Glutamatergic neuron (in vitro differentiated cells): ENCODE data around the gene PSMA5. TPM values are rescaled to one million over a fixed set of nuclear protein-coding genes. Genes with fewer than 3 reads are reported as not detected.

Experiments
- DNase-seq: peaks from one replicate; pipeline ENCODE4 v3.0.0; 2022
- H3K27ac Mint-ChIP-seq: one replicate; pipeline ENCODE4 v1.8.0; 2020; ENCODE audit warnings: mild to moderate bottlenecking, mixed read lengths, inconsistent platforms; ENCODE audit not compliant: unreplicated experiment
- H3K27me3 Mint-ChIP-seq: one replicate; pipeline ENCODE4 v1.8.0; 2020; ENCODE audit warnings: mild to moderate bottlenecking, moderate library complexity, mixed read lengths, inconsistent platforms; ENCODE audit not compliant: unreplicated experiment
- H3K36me3 Mint-ChIP-seq: one replicate; pipeline ENCODE4 v1.8.0; 2020; ENCODE audit warnings: mild to moderate bottlenecking, mixed read lengths, inconsistent platforms; ENCODE audit not compliant: unreplicated experiment
- H3K4me1 Mint-ChIP-seq: one replicate; pipeline ENCODE4 v1.8.0; 2020; ENCODE audit warnings: mild to moderate bottlenecking, low read depth, mixed read lengths, inconsistent platforms; ENCODE audit not compliant: unreplicated experiment
- H3K4me3 Mint-ChIP-seq: one replicate; pipeline ENCODE4 v1.8.0; 2020; ENCODE audit warnings: mild to moderate bottlenecking, mixed read lengths, inconsistent platforms; ENCODE audit not compliant: unreplicated experiment
- H3K9me3 Mint-ChIP-seq: one replicate; pipeline ENCODE4 v1.8.0; 2020; ENCODE audit warnings: mild to moderate bottlenecking, moderate library complexity, mixed read lengths, inconsistent platforms; ENCODE audit not compliant: unreplicated experiment
- CTCF ChIP-seq: fragments of 200-600 bp; sonication (generic); IDR thresholded peaks from one replicate; pipeline ENCODE4 v1.5.0; 2021; ENCODE audit not compliant: partially characterized antibody, unreplicated experiment
- total RNA-seq: library from RNA; stranded (reverse); fragmentation: NEBNext Ultra II Directional; extraction: Animal tissue kit (Norgen Biotek cat#: 25700); gene quantifications from one replicate; pipeline ENCODE4 v1.2.1, GENCODE V29; 2021; ENCODE audit not compliant: unreplicated experiment

Gene PSMA5
- total RNA-seq, 1 donor from 2014 or later = 54.0 TPM

GRCh38 chr1:109398343-109399225, 27.7 kb downstream of the PSMA5 start:
- no peak for TF ChIP-seq CTCF
- Mint-ChIP-seq H3K27me3 (no peaks in the 10 kb centered on the region), H3K4me1 (peaks cover 14% of the 10 kb centered on the region), H3K27ac (peak overlapping the region; percentile 85), H3K36me3 (no peaks in the 10 kb centered on the region), H3K9me3 (peaks cover 5% of the 10 kb centered on the region), H3K4me3 (peak overlapping the region; percentile 90)
- no peak for DNase-seq

DNA sequence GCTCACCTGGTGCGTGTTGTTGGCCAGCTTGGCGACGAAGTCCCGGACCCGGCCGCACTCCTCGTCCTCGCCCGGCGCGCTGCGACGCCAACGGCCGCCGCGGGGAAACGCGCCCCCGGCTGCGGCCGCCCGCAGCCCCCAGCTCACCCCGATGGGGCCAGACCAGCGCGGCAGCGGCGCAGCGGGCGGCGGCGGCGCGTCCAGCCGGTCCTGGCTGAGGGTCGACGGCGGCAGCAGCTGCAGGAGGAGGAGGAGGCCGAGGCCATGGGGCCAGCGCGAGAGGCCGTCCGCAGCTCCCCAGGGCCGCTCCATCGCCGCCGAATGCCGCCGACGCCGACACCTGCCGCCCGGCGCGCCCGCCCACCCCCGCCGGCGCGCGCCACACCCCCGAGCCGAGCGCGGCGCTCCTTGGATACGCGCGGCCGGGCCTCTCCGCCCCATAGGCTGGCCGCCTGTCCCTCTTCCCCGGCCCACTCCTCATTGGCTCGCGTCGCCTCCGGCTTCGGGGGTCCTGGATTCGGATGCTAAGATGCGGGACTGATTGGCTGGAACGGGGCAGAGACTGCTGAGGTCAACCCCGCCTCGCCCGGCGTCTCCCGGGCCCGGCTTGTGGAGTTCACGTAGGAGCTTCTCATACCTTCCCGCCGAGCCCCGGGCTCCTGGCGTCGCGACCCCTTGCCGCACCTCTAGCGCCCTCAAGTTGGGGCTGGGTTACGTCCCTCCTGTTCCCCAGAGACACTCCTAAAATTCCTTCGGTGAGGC, 28.5 kb downstream of the PSMA5 start, which contains the start of gene SORT1:
SORT1 (minus strand) TSS at position 338 of the 762 bp plus-strand sequence; CDS start at position 312, 26 bp downstream.
- H3K27me3 Mint-ChIP-seq = no peaks in the 10 kb centered on the region
- DNase-seq = peak; percentile 96
- TF ChIP-seq CTCF = no peak
- H3K36me3 Mint-ChIP-seq = no peaks in the 10 kb centered on the region
- H3K4me3 Mint-ChIP-seq = peak within 1 kb of the TSS; percentile 97
- peaks cover 5% of the 10 kb centered on the region for H3K9me3 Mint-ChIP-seq
- H3K27ac Mint-ChIP-seq = peak within 1 kb of the TSS; percentile 85
- peaks cover 16% of the 10 kb centered on the region for H3K4me1 Mint-ChIP-seq

GRCh38 chr1:109396871-109397580, 29.2 kb downstream of the PSMA5 start:
- Mint-ChIP-seq H3K36me3 (no peaks in the 10 kb centered on the region), H3K4me1 (peaks cover 24% of the 10 kb centered on the region), H3K27ac (peak overlapping the region; percentile 76), H3K4me3 (peak overlapping the region; percentile 97), H3K9me3 (peaks cover 5% of the 10 kb centered on the region), H3K27me3 (no peaks in the 10 kb centered on the region)
- no peak for DNase-seq
- TF ChIP-seq CTCF = no peak

DNA sequence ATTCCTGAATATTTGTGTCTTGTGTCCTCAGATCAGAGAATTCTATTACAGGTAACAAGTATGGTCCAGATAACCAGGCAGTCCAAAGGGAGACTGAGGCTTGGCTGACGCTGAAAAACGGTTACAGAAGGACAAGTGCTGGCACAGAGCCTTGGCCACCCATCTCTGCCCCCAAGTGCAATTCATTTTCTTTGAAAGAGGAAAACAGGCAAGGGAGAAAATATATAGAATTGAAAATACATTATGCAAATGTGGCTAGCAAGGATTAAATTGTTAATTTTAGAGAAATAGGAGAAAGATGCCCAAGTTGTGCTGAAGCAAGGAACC, 29.8 kb downstream of the PSMA5 start:
- DNase-seq = no peak
- no peaks in the 10 kb centered on the region for H3K27me3 Mint-ChIP-seq
- H3K36me3 Mint-ChIP-seq = no peaks in the 10 kb centered on the region
- TF ChIP-seq CTCF = no peak
- peaks cover 5% of the 10 kb centered on the region for H3K9me3 Mint-ChIP-seq
- H3K4me3 Mint-ChIP-seq = peak overlapping the region; percentile 97
- peaks cover 25% of the 10 kb centered on the region for H3K4me1 Mint-ChIP-seq
- peak overlapping the region; percentile 15 for H3K27ac Mint-ChIP-seq
